Chondrocyte (in vitro differentiated cells): ENCODE measurements around the gene RNF175. TPM values are rescaled to one million over a fixed set of nuclear protein-coding genes. Genes with fewer than 3 reads are reported as not detected.

ENCODE experiments used
- DNase-seq: peaks from one replicate; pipeline ENCODE4 v3.0.0; 2021; ENCODE audit warnings: mixed read lengths, low spot score
- H3K27ac Mint-ChIP-seq: one replicate; pipeline ENCODE4 v1.8.0; 2021; ENCODE audit warnings: mild to moderate bottlenecking, moderate library complexity, mixed read lengths; ENCODE audit not compliant: unreplicated experiment
- H3K27me3 Mint-ChIP-seq: 2 replicates; pipeline ENCODE4 v1.8.0; 2021; ENCODE audit warnings: low read depth, mixed read lengths
- H3K36me3 Mint-ChIP-seq: 2 replicates; pipeline ENCODE4 v1.8.0; 2021; ENCODE audit warnings: low read depth, mixed read lengths
- H3K4me1 Mint-ChIP-seq: 2 replicates; pipeline ENCODE4 v1.8.0; 2021; ENCODE audit warnings: low read depth, mild to moderate bottlenecking, mixed read lengths
- H3K4me3 Mint-ChIP-seq: one replicate; pipeline ENCODE4 v1.8.0; 2021; ENCODE audit warnings: mild to moderate bottlenecking, moderate library complexity, mixed read lengths; ENCODE audit not compliant: unreplicated experiment
- H3K9me3 Mint-ChIP-seq: 2 replicates; pipeline ENCODE4 v1.8.0; 2021; ENCODE audit warnings: low read depth, mixed read lengths
- total RNA-seq: library from RNA; stranded (reverse); gene quantifications from 3 replicates; pipeline ENCODE4 v1.2.1, GENCODE V29; 2021
- TF ChIP-seq, protein P1 (sequence below): fragments of 200-600 bp; sonication (generic); IDR thresholded peaks from 2 replicates; pipeline ENCODE4 v1.5.0; 2021; ENCODE audit warnings: antibody characterized with exemption, mild to moderate bottlenecking, moderate library complexity

The RNF175 gene
- total RNA-seq, 1 donor from 2014 or later: 0.62 TPM

DNA sequence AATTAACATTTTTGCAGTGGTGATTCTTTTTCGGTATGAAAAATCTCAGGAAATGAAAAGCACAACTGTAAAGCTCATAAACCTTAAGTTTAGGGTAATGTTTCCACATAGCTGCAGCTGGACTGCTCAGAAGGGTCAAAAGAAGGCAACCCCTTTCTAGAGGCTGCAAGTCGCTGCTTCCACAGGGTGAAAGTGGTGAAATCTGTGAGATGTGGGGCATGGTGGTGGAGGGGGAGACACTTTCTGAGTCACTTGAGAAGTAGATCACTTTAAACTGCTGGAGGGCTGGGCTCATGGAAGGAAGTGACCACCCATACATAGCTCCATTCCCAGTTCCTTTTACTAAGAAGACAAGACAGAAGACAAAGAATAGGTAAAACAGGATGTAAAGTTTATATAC, 20.4 kb upstream of the RNF175 start:
- H3K4me3 Mint-ChIP-seq: no peak overlapping the region
- H3K36me3 Mint-ChIP-seq: peaks cover 17% of the 10 kb centered on the region
- H3K27me3 Mint-ChIP-seq: no peaks in the 10 kb centered on the region
- H3K27ac Mint-ChIP-seq: no peak overlapping the region
- H3K4me1 Mint-ChIP-seq: peaks cover 12% of the 10 kb centered on the region
- H3K9me3 Mint-ChIP-seq: peaks cover 4% of the 10 kb centered on the region
- TF ChIP-seq, protein P1, sequence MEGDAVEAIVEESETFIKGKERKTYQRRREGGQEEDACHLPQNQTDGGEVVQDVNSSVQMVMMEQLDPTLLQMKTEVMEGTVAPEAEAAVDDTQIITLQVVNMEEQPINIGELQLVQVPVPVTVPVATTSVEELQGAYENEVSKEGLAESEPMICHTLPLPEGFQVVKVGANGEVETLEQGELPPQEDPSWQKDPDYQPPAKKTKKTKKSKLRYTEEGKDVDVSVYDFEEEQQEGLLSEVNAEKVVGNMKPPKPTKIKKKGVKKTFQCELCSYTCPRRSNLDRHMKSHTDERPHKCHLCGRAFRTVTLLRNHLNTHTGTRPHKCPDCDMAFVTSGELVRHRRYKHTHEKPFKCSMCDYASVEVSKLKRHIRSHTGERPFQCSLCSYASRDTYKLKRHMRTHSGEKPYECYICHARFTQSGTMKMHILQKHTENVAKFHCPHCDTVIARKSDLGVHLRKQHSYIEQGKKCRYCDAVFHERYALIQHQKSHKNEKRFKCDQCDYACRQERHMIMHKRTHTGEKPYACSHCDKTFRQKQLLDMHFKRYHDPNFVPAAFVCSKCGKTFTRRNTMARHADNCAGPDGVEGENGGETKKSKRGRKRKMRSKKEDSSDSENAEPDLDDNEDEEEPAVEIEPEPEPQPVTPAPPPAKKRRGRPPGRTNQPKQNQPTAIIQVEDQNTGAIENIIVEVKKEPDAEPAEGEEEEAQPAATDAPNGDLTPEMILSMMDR: no peak
- DNase-seq: no peak

- Mint-ChIP-seq H3K4me3 (no peak overlapping the region), H3K4me1 (peaks cover 12% of the 10 kb centered on the region), H3K36me3 (peaks cover 12% of the 10 kb centered on the region), H3K27ac (no peak overlapping the region), H3K9me3 (peaks cover 4% of the 10 kb centered on the region), H3K27me3 (no peaks in the 10 kb centered on the region)
- TF ChIP-seq, protein P1: no peak
- DNase-seq: no peak
Measured at GRCh38 chr4:153778383-153778782, 18.6 kb upstream of the RNF175 start.

DNA sequence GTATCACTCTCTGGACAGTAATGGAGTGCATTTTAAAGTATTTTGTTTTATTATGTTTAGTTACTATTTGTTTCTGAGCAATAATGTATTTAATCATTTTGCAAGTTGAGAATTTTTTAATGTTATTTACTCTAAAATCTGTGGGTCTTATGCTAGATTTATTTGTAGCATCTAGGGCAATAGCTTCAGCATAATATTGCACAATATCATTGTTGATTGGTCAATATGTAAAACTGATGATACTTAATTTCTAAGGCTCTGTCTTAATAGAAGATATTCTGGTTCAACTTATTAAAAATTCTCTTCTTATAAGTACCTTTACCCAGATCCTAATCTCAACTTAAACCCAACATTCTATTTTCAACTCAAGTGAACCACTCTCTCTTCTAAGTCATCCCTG, 17.6 kb upstream of the RNF175 start:
- Mint-ChIP-seq H3K4me1 (peaks cover 13% of the 10 kb centered on the region), H3K4me3 (no peak overlapping the region), H3K27me3 (peaks cover 2% of the 10 kb centered on the region), H3K36me3 (peaks cover 7% of the 10 kb centered on the region), H3K27ac (no peak overlapping the region), H3K9me3 (peaks cover 4% of the 10 kb centered on the region)
- no peak for DNase-seq
- TF ChIP-seq, protein P1: no peak

- DNase-seq: no peak
- H3K4me3 Mint-ChIP-seq: no peak overlapping the region
- TF ChIP-seq, protein P1: no peak
- peaks cover 4% of the 10 kb centered on the region for H3K9me3 Mint-ChIP-seq
- peaks cover 2% of the 10 kb centered on the region for H3K27me3 Mint-ChIP-seq
- H3K4me1 Mint-ChIP-seq: peaks cover 7% of the 10 kb centered on the region
- peaks cover 3% of the 10 kb centered on the region for H3K36me3 Mint-ChIP-seq
- H3K27ac Mint-ChIP-seq: no peak overlapping the region
Measured at GRCh38 chr4:153776601-153777000, 16.8 kb upstream of the RNF175 start.

GRCh38 chr4:153773236-153773690, 13.4 kb upstream of the RNF175 start:
- DNase-seq: no peak
- peaks cover 11% of the 10 kb centered on the region for H3K4me1 Mint-ChIP-seq
- peaks cover 2% of the 10 kb centered on the region for H3K27me3 Mint-ChIP-seq

More at GRCh38 chr4:153773236-153773690, 13.4 kb upstream of the RNF175 start:
- Mint-ChIP-seq H3K27ac (no peak overlapping the region), H3K36me3 (no peaks in the 10 kb centered on the region), H3K9me3 (peaks cover 6% of the 10 kb centered on the region), H3K4me3 (no peak overlapping the region)
- TF ChIP-seq, protein P1: peak; percentile 73
